Right ventricle myocardium superior (tissue), 1 donor: Measurements from ENCODE around the gene CNIH2. TPM values are rescaled to one million over a fixed set of nuclear protein-coding genes. Genes with fewer than 3 reads are reported as not detected.

Experiments used
- ATAC-seq: fragments of 200-7000 bp; cut with Tn5 transposase; one replicate; pipeline ENCODE4 v1.9.1; 2020; ENCODE audit warnings: mild to moderate bottlenecking; ENCODE audit not compliant: poor library complexity
- DNase-seq: peaks from one replicate; pipeline ENCODE4 v3.0.0-alpha.2; 2020
- intact Hi-C: fragments of 100-400 bp; cut with DNase I; formaldehyde crosslinking; loops from one replicate; pipeline ENCODE4 v1.11.2; 2022
- long read RNA-seq: library from polyadenylated mRNA; unstranded; transcript quantifications from one replicate; pipeline ENCODE4 v2.0.0, GENCODE V29; 2021
- total RNA-seq: library from RNA; stranded (reverse); fragmentation: NEBNext Ultra II Directional; extraction: Animal tissue kit (Norgen Biotek cat#: 25700); gene quantifications from one replicate; pipeline ENCODE4 v1.2.1, GENCODE V29; 2021
- donor health status: DM: no; HTN: yes; CAD: no; lungs with severe emphysema.

CNIH2 gene
- not detected for total RNA-seq
- long read RNA-seq: 0 reads

GRCh38 chr11:66277471-66278362 is at the start of gene CNIH2:
Gene CNIH2, plus strand, starts transcription at chr11:66278175. Its CDS starts 282 bp downstream, at chr11:66278457.
- no peak for DNase-seq
- peak; percentile 24 for ATAC-seq
- intact Hi-C loops: no loop called here

DNA sequence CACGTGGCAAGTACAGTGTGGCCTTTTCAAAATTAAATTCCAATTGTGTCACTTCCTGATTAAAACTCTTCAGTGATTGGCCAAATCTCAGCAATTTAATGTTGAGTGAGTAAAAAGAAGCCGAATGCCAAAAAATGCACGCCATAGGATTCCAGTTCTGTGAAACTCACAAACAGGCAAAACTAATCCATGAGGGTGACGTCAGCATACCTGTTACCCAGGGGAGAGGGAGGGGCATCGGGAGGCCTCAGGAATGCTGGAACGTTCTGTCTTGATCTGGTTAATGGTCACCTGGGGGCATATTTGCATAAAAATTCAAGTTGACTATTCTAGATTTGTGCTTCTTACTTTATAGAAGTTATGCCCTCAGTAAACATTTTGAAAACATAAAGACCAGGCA is 49.5 kb upstream of the CNIH2 start:
- no peak for DNase-seq
- no peak for ATAC-seq
- intact Hi-C loops: no loop called here

DNA sequence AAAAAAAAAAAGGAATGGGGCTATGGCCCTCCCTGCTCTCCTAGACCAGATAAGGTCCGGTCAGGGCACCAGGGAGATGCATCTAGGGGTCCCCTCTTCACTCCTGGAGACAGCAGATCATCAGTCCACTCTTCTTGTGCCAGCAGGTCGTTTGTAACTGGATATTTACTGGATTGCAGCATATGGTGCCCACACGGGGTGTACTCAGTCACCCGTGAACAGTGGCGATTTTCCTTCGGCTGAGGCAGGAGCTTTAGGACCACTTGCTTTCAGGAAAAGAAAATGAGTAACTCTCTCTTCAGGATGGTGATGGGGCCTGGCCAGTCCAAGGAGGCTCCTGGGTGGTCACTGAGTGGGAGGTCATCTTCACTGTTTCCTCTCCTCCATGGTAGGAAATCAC is 47.8 kb upstream of the CNIH2 start:
- DNase-seq (no peak), ATAC-seq (no peak)
- intact Hi-C loops: no loop called here

DNA sequence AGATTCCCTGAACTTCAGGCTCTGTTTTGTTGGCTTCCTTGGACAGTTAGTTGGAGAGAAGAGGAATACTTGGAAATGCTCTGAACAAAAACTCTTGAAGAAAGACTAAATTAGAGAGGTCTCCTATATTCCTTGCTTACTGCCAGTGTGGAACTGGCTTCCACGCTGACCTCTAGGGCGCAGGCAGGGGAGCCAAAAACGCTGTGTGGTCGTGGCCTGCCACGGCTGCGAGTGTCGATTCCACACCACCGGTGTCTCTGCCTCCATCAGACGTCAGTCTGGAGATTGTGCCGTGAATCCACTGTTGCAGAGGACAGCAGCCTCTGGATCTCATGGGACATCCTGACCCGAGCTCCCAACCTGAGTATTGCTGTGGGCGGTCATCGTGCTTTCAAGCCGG is 47.0 kb upstream of the CNIH2 start:
- intact Hi-C loops: no loop called here
- DNase-seq (no peak), ATAC-seq (no peak)

GRCh38 chr11:66231561-66231960 is 46.4 kb upstream of the CNIH2 start:
- no peak for ATAC-seq

GRCh38 chr11:66232769-66233168 is 45.2 kb upstream of the CNIH2 start:
- intact Hi-C loops: no loop called here
- ATAC-seq: no peak
- no peak for DNase-seq

More at GRCh38 chr11:66231561-66231960, 46.4 kb upstream of the CNIH2 start:
- intact Hi-C loops: no loop called here
- no peak for DNase-seq

DNA sequence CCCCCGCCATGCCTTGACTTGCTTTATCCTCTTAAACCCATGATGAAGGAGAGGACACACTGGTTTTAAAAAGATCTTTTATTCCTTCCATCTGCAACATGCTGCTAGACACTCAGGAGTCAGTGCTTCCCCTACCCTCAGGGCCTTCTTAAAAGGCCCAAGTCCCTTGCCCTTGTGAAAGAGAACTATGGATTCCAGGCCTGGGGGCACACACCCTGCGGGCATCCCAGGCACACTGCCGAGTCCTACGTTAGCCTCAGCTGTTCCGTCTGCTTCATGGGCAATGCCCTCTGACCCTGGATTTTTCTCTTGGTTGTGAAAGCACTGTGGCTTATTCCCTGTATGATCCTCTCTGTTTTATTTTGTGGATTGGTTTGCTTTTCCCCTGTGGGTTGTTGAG is 44.7 kb upstream of the CNIH2 start:
- intact Hi-C loops: no loop called here
- DNase-seq (no peak), ATAC-seq (no peak)

GRCh38 chr11:66235141-66235540 is 42.8 kb upstream of the CNIH2 start:
- ATAC-seq (no peak), DNase-seq (no peak)
- intact Hi-C loops: no loop called here

DNA sequence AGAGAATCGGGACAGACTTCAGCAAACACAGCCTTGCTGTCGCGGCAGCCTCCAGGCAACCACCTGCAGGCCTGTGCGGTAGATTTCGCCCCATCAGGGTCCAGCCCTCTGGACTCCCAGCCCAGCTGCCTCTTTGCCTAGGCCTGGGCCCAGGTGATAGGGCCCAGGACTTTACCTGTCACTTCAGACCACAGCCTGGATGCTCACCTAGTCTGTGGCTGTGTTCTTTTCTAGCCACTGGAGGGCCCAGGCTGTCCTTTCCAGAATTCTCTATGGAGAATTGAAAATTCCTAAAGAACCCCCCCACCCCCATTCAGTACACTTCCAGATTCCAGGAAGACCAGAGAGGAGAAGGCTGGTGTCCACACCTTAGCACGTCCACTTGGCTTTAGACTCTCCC is 40.1 kb upstream of the CNIH2 start:
- no peak for ATAC-seq

DNA sequence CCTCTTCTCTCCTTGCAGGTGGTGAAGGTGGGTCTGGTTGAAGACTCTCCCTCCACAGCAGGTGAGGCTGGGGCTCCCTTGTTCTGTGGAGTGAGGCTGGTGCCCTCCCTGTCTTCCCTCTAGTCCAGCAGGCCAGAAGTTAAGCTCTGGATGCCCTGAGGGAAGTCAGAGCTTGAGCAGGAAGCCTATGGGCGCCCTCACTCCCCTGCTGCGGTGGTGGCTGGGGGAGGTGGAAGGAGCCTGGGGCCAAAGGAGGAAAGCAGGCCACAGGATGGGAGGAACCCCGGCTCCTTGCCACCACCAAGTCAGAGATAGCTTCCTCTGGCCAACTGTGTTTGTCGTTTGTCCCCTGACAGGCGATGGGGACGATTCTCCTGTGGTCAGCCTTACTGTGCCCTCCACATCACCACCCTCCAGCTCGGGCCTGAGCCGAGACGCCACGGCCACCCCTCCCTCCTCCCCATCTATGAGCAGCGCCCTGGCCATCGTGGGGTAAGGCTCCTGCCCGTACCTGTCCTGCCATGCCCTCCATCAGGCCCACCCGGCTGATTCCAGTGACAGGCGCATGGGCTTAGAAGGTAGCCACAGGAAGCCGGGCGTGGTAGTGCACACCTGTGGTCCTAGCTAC is 39.1 kb upstream of the CNIH2 start:
- ATAC-seq (no peak), DNase-seq (no peak)
- intact Hi-C loops: no loop called here

More for the DNA sequence above, 40.1 kb upstream of the CNIH2 start:
- intact Hi-C loops: no loop called here
- no peak for DNase-seq

DNA sequence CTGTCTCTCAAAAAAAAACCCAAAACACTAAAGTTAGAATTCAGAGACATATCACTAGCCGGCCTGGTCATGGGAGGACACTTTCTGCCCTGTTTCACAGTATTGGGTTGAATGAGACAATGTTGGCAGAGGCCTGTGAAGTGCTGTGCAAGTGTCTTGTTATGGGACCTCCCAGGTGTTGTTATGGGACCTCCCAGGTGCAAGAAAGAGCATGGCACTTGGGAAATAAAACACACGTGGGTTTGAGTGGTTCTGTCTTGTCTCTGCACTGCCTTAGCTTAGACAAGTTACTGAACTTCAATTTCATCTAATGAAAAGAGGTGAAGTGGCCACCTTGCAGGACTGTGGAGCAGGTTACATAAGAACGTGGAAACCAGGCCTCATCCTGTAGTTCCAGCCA is 38.5 kb upstream of the CNIH2 start:
- DNase-seq: no peak
- no peak for ATAC-seq
- intact Hi-C loops: no loop called here

DNA sequence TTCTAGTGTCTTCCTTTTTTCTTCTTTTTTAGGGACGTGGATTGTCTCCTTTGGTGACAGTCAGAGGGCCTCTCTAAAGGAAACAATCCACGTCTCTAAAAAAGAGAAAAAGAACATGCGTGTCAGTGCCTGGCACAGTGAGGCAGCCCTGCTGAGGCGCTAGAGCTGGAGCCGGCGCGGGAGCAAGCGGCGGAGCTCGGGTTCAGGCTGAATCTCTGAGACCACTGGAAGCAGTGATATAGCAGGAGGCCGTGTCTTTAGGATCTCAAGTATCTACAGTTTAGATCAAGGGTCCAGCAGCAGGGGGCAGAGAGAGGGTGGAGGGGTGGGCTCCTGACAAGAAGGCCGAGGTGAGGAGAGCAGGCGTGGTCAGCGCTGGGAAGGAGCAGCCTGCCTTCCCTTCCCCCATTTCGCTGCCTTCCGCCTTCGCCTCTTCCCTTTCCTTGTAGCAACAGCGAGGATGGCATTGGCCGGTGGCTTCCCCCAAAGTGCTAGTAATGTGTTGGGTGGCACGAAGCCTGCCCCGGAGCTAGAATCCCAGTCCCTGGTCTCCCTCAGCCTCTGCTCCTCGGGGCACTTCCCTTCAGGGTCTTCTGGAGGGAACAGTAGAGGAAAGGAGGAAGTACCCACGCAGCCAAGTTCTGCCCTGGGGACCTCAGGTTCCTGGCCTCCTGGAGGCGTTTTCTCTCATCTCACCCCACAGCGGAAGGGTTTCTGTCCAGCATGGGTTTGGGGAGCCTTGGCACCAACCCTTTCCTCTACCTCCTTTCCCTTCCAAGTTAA is 37.8 kb upstream of the CNIH2 start:
- no peak for DNase-seq
- ATAC-seq: no peak
- intact Hi-C loops: no loop called here

GRCh38 chr11:66240781-66241136 is 37.2 kb upstream of the CNIH2 start:
- ATAC-seq: no peak
- DNase-seq: no peak
- intact Hi-C loops: no loop called here

DNA sequence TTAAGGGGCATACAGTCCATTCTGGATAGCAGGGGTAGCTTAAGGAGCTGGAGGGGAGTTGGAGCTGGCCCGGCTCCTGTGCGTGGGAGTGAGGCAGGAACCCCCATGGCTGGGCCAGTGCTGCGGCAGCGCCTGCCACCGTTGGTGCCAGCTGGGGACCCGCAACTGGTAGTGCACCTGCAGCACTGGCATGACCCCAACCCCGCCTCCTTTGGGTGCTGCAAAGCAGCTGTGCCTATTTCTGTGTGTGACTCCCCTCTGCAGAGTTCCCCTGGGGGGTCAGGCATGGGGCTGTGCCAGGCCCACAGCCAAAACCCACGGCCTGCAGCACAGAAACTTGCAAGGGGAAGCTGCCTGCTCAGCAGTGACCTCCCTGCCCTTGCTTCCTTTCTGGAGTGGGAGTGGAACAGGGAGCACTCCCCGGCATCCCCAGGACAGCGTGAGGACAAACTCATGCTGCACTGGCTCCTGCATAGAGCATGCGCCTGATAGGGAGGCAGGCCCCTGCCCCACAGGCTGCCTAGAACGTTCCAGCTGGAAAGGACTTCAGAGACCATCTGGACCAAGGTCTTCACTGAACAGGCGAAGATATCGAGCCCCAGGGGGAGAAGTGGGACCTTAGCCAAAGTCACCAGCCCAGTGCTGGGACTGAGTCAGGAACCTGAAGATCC is 35.7 kb upstream of the CNIH2 start:
- ATAC-seq (peak; percentile 32), DNase-seq (peak; percentile 42)
- intact Hi-C loops: no loop called here

- intact Hi-C loops: no loop called here
- DNase-seq: no peak
- no peak for ATAC-seq
These were observed 34.0 kb upstream of the CNIH2 start for GRCh38 chr11:66243782-66244535.

DNA sequence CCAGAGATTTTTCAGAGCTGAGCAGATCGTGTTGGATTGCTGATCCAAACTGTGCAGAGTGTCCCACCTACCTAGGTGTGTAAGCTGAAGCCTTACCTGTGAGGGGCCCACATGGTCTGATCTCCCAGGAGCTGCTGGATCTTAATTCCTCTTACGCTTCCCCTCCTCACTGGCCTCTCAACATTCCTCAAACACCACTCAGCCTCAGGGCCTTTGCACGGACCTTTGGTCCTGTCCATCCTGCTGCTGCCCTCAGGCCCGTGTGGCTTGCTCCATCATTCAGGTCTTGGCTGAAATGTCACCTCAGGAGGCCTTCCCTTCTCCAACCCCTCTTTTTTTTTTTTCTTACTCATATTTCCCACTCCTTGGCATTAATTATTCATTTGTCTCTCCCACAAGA is 30.7 kb upstream of the CNIH2 start:
- DNase-seq (no peak), ATAC-seq (no peak)
- intact Hi-C loops: no loop called here

- no peak for ATAC-seq
- no peak for DNase-seq
- intact Hi-C loops: no loop called here
These were observed 30.2 kb upstream of the CNIH2 start for GRCh38 chr11:66247801-66248200.

GRCh38 chr11:66248903-66249302 is 29.1 kb upstream of the CNIH2 start:
- intact Hi-C loops: no loop called here
- DNase-seq (no peak), ATAC-seq (no peak)
